Measurements from ENCODE around the gene ZNF513.
A peak's percentile ranks its signal among the peaks of the same experiment; 100 is the strongest.

ZNF513 gene

GRCh38 chr2:27347641-27348040 is 32.9 kb downstream of the ZNF513 start:
- peaks cover 7 to 11% of the 10 kb centered on the region in 2 experiments for H3K36me3 ChIP-seq (ENCODE audit: control insufficient read depth in 1 of 2, insufficient read depth in 2 of 2, low read length in 2 of 2)
- H3K27me3 ChIP-seq (ENCODE audit: insufficient read depth, low read length): no peaks in the 10 kb centered on the region
- no CpG with 5 or more reads among the region's 2 CpGs for WGBS (ENCODE audit: extremely low coverage, insufficient coverage, insufficient read length)

GRCh38 chr2:27336173-27336572 is 44.4 kb downstream of the ZNF513 start:
- DNase-seq: no peak
- no CpG with 5 or more reads among the region's 7 CpGs for WGBS (ENCODE audit: extremely low coverage, insufficient coverage, insufficient read length)

More at GRCh38 chr2:27347641-27348040, 32.9 kb downstream of the ZNF513 start:
- DNase-seq: no peak
- H3K14ac ChIP-seq (ENCODE audit: low read length): no peak overlapping the region
- peaks cover 3% of the 10 kb centered on the region for H3K79me2 ChIP-seq (ENCODE audit: control insufficient read depth, insufficient read depth, low read length, poor library complexity)
- H2AFZ ChIP-seq (ENCODE audit: insufficient read depth, low read length, poor library complexity): no peak overlapping the region
- H3K18ac ChIP-seq (ENCODE audit: low read length): no peak overlapping the region
- H2BK12ac ChIP-seq (ENCODE audit: low read length): no peak overlapping the region
- no peak overlapping the region for H3K23ac ChIP-seq (ENCODE audit: low read length)
- H2BK5ac ChIP-seq (ENCODE audit: low read depth, low read length, poor library complexity): no peak overlapping the region
- no peak overlapping the region for H4K12ac ChIP-seq (ENCODE audit: low read depth, low read length)
- H3K4ac ChIP-seq (ENCODE audit: low read depth, low read length): peak overlapping the region; percentile 70
- no peaks in the 10 kb centered on the region for H3K9me3 ChIP-seq (ENCODE audit: insufficient read depth, low read depth, low read length)
- H3K9ac ChIP-seq (ENCODE audit: low read length): no peak overlapping the region
- H3K4me2 ChIP-seq (ENCODE audit: low read length): no peak overlapping the region
- no peak overlapping the region for H2BK120ac ChIP-seq (ENCODE audit: insufficient read depth, low read length, poor library complexity)
- H3K27ac ChIP-seq (ENCODE audit: low read depth, low read length): no peak overlapping the region
- no peak overlapping the region for H4K91ac ChIP-seq (ENCODE audit: low read depth, low read length)
- no peak overlapping the region for H3K4me3 ChIP-seq (ENCODE audit: low read depth, low read length)
- no peak overlapping the region for H2AK5ac ChIP-seq (ENCODE audit: low read length)
- H3K4me1 ChIP-seq (ENCODE audit: control insufficient read depth in 1 of 2, insufficient read depth in 2 of 2, low read length in 2 of 2): no peaks in the 10 kb centered on the region
- H4K8ac ChIP-seq (ENCODE audit: low read depth, low read length): no peak overlapping the region
- no peaks in the 10 kb centered on the region for H3K79me1 ChIP-seq (ENCODE audit: low read length)

GRCh38 chr2:27335311-27335710 is 45.2 kb downstream of the ZNF513 start:
- Histone ChIP-seq H4K8ac (ENCODE audit: low read depth, low read length) (no peak overlapping the region), H3K27me3 (ENCODE audit: insufficient read depth, low read length) (no peaks in the 10 kb centered on the region), H3K79me2 (ENCODE audit: control insufficient read depth, insufficient read depth, low read length, poor library complexity) (no peaks in the 10 kb centered on the region), H3K4me3 (ENCODE audit: low read depth, low read length) (no peak overlapping the region), H3K23ac (ENCODE audit: low read length) (no peak overlapping the region), H3K4me1 (ENCODE audit: control insufficient read depth in 1 of 2, insufficient read depth in 2 of 2, low read length in 2 of 2) (no peaks in the 10 kb centered on the region), H3K4ac (ENCODE audit: low read depth, low read length) (no peak overlapping the region), H3K9me3 (ENCODE audit: insufficient read depth, low read depth, low read length) (no peaks in the 10 kb centered on the region), H2BK120ac (ENCODE audit: insufficient read depth, low read length, poor library complexity) (no peak overlapping the region), H4K91ac (ENCODE audit: low read depth, low read length) (no peak overlapping the region), H3K18ac (ENCODE audit: low read length) (no peak overlapping the region), H2BK5ac (ENCODE audit: low read depth, low read length, poor library complexity) (no peak overlapping the region), H2BK12ac (ENCODE audit: low read length) (no peak overlapping the region), H2AFZ (ENCODE audit: insufficient read depth, low read length, poor library complexity) (no peak overlapping the region), H4K12ac (ENCODE audit: low read depth, low read length) (no peak overlapping the region), H3K14ac (ENCODE audit: low read length) (no peak overlapping the region), H3K9ac (ENCODE audit: low read length) (no peak overlapping the region), H3K36me3 (ENCODE audit: control insufficient read depth in 1 of 2, insufficient read depth in 2 of 2, low read length in 2 of 2) (peaks cover 52 to 75% of the 10 kb centered on the region in 2 experiments), H3K27ac (ENCODE audit: low read depth, low read length) (no peak overlapping the region), H2AK5ac (ENCODE audit: low read length) (no peak overlapping the region), H3K79me1 (ENCODE audit: low read length) (no peaks in the 10 kb centered on the region), H3K4me2 (ENCODE audit: low read length) (no peak overlapping the region)
- no CpG with 5 or more reads among the region's 3 CpGs for WGBS (ENCODE audit: extremely low coverage, insufficient coverage, insufficient read length)
- no peak for DNase-seq

More at GRCh38 chr2:27336173-27336572, 44.4 kb downstream of the ZNF513 start:
- H2BK120ac ChIP-seq (ENCODE audit: insufficient read depth, low read length, poor library complexity): no peak overlapping the region
- no peaks in the 10 kb centered on the region for H3K79me1 ChIP-seq (ENCODE audit: low read length)
- H3K79me2 ChIP-seq (ENCODE audit: control insufficient read depth, insufficient read depth, low read length, poor library complexity): no peaks in the 10 kb centered on the region
- H3K4me1 ChIP-seq (ENCODE audit: control insufficient read depth in 1 of 2, insufficient read depth in 2 of 2, low read length in 2 of 2): no peaks in the 10 kb centered on the region
- H3K4me2 ChIP-seq (ENCODE audit: low read length): no peak overlapping the region
- H3K27ac ChIP-seq (ENCODE audit: low read depth, low read length): no peak overlapping the region
- no peak overlapping the region for H3K9ac ChIP-seq (ENCODE audit: low read length)
- no peak overlapping the region for H2AK5ac ChIP-seq (ENCODE audit: low read length)
- no peak overlapping the region for H4K8ac ChIP-seq (ENCODE audit: low read depth, low read length)
- H4K12ac ChIP-seq (ENCODE audit: low read depth, low read length): no peak overlapping the region
- no peak overlapping the region for H2BK5ac ChIP-seq (ENCODE audit: low read depth, low read length, poor library complexity)
- no peak overlapping the region for H2BK12ac ChIP-seq (ENCODE audit: low read length)
- H3K14ac ChIP-seq (ENCODE audit: low read length): no peak overlapping the region
- H3K4ac ChIP-seq (ENCODE audit: low read depth, low read length): no peak overlapping the region
- no peak overlapping the region for H3K23ac ChIP-seq (ENCODE audit: low read length)
- no peak overlapping the region for H2AFZ ChIP-seq (ENCODE audit: insufficient read depth, low read length, poor library complexity)
- H3K4me3 ChIP-seq (ENCODE audit: low read depth, low read length): no peak overlapping the region
- no peaks in the 10 kb centered on the region for H3K9me3 ChIP-seq (ENCODE audit: insufficient read depth, low read depth, low read length)
- H3K27me3 ChIP-seq (ENCODE audit: insufficient read depth, low read length): no peaks in the 10 kb centered on the region
- H3K36me3 ChIP-seq (ENCODE audit: control insufficient read depth in 1 of 2, insufficient read depth in 2 of 2, low read length in 2 of 2): peaks cover 56 to 77% of the 10 kb centered on the region in 2 experiments
- no peak overlapping the region for H4K91ac ChIP-seq (ENCODE audit: low read depth, low read length)
- H3K18ac ChIP-seq (ENCODE audit: low read length): no peak overlapping the region
